OCI-LY3 (cell line): ENCODE measurements around the gene SLC52A3.

ENCODE experiments used
- CTCF ChIP-seq: fragments of 200-600, 300-600 bp; sonication (generic); IDR thresholded peaks from 2 replicates; pipeline ENCODE4 v1.5.1; 2014; ENCODE audit warnings: antibody characterized with exemption, low read length, low read depth
- EZH2phosphoT487 ChIP-seq: fragments of 200-600 bp; shearing (Covaris generic); IDR thresholded peaks from 2 replicates; pipeline ENCODE4 v1.6.1; 2018; ENCODE audit warnings: antibody characterized with exemption, mixed run types, low read depth

- TF ChIP-seq CTCF, result peak; percentile 97
- TF ChIP-seq EZH2phosphoT487, result no peak
These were observed 47.8 kb upstream of the SLC52A3 start for GRCh38 chr20:815914-816606.
